SW480 (cell line): ENCODE data around the gene ARHGAP45.
A peak's percentile ranks its signal among the peaks of the same experiment; 100 is the strongest.

Experiments
- DNase-seq: peaks from one replicate; pipeline ENCODE4 v3.0.0-alpha.2; 2016; ENCODE audit warnings: low spot score

Gene ARHGAP45

GRCh38 chr19:1088416-1089010 is 21.5 kb downstream of the ARHGAP45 start:
- DNase-seq = no peak

- no peak for DNase-seq
These were observed 22.3 kb downstream of the ARHGAP45 start for GRCh38 chr19:1089126-1089771.

- no peak for DNase-seq
These were observed 22.9 kb downstream of the ARHGAP45 start for GRCh38 chr19:1089891-1090290.

DNA sequence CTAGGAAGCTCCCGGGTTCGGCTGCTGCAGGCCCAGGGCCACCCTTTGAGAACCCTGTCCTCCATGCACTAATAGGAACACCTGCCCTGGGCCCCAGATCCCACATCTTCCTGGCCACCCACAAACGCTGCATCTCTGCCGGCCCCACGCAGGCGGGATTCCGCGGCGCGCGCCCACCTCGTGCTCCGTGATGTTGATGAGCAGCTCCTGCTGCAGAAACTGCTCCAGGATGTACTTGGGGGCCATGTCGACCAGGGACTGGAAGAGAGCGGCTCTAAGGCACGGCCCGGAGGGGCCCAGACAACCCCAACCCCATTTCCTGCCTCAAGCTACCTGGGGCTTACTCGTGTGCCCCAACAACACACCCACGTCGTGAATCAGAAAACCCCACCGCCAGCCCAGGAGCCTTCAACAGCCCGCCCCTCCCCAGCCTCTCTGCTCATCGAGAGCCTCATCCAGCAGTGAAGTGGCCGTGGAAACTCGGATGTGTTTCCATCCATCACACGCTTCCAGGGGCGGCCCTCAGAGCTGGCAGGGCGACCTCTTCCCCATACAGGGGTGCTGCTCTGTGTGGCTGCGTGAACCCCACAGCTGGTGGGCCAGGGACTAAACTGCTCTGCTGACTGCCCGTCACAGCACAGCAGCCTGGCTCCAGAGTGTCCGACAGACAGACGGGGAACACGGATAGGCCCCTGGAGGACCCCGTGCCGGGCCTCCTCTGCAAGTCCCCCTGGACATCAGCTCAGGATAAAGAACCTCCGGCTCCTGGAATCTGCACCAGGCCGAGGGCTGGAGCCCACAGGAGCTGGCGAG is 24.0 kb downstream of the ARHGAP45 start:
- no peak for DNase-seq

- DNase-seq = no peak
These were observed 24.7 kb downstream of the ARHGAP45 start for GRCh38 chr19:1091544-1092175.

- DNase-seq = no peak
These were observed 26.4 kb downstream of the ARHGAP45 start for GRCh38 chr19:1093330-1093729.

GRCh38 chr19:1093811-1094553 is 27.0 kb downstream of the ARHGAP45 start:
- DNase-seq = no peak

DNA sequence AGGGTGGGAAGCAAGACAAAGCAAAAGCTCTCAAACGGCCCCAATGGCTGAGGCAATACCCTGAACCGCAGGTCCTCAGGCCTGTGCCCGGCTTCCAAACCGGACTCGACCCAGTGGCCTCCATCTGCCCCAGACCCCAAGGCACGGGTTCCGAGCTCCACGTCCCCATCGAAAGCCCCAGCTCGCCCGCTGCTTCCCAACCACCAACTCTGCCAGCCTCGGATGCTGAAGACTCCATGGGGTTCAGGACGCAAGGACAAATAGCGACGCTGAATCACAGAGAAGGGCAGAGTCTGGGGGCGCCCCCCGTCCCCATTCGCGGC is 27.6 kb downstream of the ARHGAP45 start:
- no peak for DNase-seq

DNA sequence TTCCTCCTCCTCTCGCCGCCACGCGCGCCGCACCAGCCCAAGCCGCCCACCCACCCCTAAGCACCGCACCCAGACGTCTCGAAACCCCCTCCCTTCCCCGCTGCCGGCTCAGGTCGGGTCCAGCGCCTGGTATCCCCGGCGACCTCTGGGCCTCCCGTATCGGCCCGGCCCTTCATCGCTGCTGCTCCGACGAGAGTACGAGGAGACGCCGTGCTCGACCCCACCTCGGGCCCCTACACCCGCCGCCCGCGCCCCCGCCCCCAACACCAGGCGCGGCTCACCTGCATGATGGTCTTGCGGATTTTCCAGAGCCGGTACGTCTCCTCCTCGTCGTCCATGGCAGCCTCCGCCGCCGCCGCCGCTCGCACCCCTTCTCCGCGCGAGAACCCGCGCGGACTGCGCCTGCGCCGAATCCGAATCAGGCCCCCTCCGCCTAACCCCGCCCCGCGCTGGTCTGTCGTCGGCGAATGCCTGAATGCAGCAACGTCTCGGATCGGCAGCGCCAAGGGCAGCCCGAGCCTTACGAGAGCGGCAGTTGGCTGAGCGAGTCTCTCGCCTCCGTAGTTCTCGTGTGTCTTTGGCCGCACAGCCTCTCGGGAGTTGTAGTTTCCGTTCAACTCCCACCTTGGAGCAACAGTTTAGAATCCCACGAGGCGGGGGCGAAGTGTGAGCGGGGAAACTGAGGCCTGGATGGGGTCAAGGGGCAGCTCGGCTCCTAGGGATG is 28.2 kb downstream of the ARHGAP45 start, which contains the start of gene POLR2E:
Gene POLR2E (minus strand): TSS at position 398 of the 724 bp plus-strand sequence. CDS start 60 bp downstream, at position 338.
- DNase-seq = peak; percentile 90

- DNase-seq = no peak
These were observed 30.8 kb downstream of the ARHGAP45 start for GRCh38 chr19:1097810-1098176.

DNA sequence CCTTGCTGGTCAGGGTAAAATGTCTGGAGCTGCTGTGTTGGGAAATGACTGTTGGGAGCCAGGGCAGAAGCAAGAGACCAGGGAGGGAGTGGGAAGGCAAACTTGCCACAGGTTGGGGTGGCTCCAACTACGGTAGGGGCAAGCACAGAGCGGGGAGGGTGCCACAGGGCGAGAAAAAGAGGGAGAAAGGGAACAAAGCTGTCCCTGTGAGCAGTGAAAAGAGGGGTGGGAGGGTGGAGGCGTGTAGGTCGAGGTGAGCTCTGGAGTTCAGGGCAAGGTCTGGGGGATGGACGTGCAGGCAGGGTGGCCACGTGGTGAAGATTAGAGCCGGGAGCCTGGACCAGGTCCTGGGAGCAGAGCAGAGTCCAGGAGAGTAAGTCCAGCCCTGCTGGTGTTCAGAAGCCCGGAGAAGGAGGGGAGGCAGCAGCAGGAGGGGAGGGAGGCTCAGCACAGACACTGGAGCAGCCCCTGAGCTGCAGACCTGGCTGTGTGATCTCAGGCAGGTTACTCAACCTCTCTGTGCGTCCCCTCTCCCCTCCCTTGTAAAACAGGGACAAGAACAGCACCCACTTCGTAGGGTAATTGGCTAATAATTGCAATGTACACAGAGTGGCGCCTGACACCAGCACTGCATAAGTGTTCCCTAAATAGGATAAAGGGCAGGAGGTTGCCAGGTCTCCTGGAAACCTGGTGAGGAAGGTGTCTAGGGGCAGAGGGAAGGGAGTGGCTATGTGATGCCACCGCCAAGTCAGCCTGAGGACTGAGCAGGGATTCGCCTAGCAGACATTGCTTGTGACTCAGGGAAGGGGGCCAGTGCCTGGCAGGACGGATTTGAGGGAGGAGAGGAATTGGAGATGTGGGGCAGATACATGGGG is 31.4 kb downstream of the ARHGAP45 start:
- peak; percentile 39 for DNase-seq

DNA sequence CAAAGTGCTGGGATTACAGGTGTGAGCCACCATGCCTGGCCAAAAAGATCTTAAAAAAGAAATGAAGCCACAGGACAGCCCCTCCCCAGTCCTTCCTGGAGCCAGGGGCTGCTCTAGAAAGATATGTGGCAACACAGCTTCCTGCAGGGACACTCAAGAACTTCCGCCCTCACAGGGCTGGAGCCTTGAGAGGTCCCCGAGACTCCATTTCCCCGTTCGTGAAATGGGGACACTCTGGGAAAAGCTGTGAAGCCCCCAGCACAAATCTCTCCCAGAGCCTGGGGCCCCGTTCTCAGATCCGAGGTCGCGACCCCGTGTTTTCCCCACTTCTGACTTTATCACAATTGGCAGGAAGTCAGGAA is 34.4 kb downstream of the ARHGAP45 start:
- no peak for DNase-seq

- peak; percentile 94 for DNase-seq
These were observed 35.6 kb downstream of the ARHGAP45 start for GRCh38 chr19:1102407-1103131.

- no peak for DNase-seq
These were observed 36.3 kb downstream of the ARHGAP45 start for GRCh38 chr19:1103132-1103707.

GRCh38 chr19:1103708-1104310 is 36.8 kb downstream of the ARHGAP45 start, which contains the start of gene GPX4:
Gene GPX4 (plus strand): TSS chr19:1103994. CDS start chr19:1104044, 50 bp downstream.
- DNase-seq = peak; percentile 91

- DNase-seq = peak; percentile 59
These were observed 37.5 kb downstream of the ARHGAP45 start for GRCh38 chr19:1104311-1105007.

- DNase-seq = no peak
These were observed 38.3 kb downstream of the ARHGAP45 start for GRCh38 chr19:1105008-1105872.
